Epithelial cell of prostate (primary cell): ENCODE data around the gene ETV6.
A peak's percentile ranks its signal among the peaks of the same experiment; 100 is the strongest.

Source experiments
- DNase-seq: peaks from one replicate; pipeline ENCODE4 v3.0.0-alpha.2; 2011; ENCODE audit warnings: low read depth, low spot score
- H3K27ac ChIP-seq: fragments of 450-650 bp; 2 replicates; pipeline ENCODE4 v1.5.1; 2017; ENCODE audit warnings: mild to moderate bottlenecking

The ETV6 gene

GRCh38 chr12:11641522-11641921, 8.0 kb upstream of the ETV6 start:
- no peak for DNase-seq
- H3K27ac ChIP-seq = no peak overlapping the region

- DNase-seq = no peak
- H3K27ac ChIP-seq = no peak overlapping the region
These were observed 6.7 kb upstream of the ETV6 start for GRCh38 chr12:11642785-11643184.

- DNase-seq = no peak
- no peak overlapping the region for H3K27ac ChIP-seq
These were observed 4.1 kb upstream of the ETV6 start for GRCh38 chr12:11645391-11645790.

- DNase-seq = peak; percentile 48
- peak overlapping the region; percentile 99 for H3K27ac ChIP-seq
These were observed 711 bp upstream of the ETV6 start for GRCh38 chr12:11648514-11649412.

- no peak for DNase-seq
- H3K27ac ChIP-seq = peak overlapping the region; percentile 99
These were observed 1.1 kb downstream of the ETV6 start for GRCh38 chr12:11650286-11651281.

- H3K27ac ChIP-seq = peak overlapping the region; percentile 99
- no peak for DNase-seq
These were observed 1.9 kb downstream of the ETV6 start for GRCh38 chr12:11651381-11651780.

- no peak for DNase-seq
- peak overlapping the region; percentile 5 for H3K27ac ChIP-seq
These were observed 2.3 kb downstream of the ETV6 start for GRCh38 chr12:11651785-11652184.

- peak overlapping the region; percentile 5 for H3K27ac ChIP-seq
- DNase-seq = no peak
These were observed 3.0 kb downstream of the ETV6 start for GRCh38 chr12:11652351-11653040.

GRCh38 chr12:11653215-11653753, 3.8 kb downstream of the ETV6 start:
- no peak for DNase-seq

GRCh38 chr12:11654338-11654737, 4.9 kb downstream of the ETV6 start:
- H3K27ac ChIP-seq = no peak overlapping the region

More at GRCh38 chr12:11653215-11653753, 3.8 kb downstream of the ETV6 start:
- peak overlapping the region; percentile 5 for H3K27ac ChIP-seq

GRCh38 chr12:11654802-11655201, 5.3 kb downstream of the ETV6 start:
- H3K27ac ChIP-seq = no peak overlapping the region
- DNase-seq = no peak

More at GRCh38 chr12:11654338-11654737, 4.9 kb downstream of the ETV6 start:
- DNase-seq = no peak

- no peak for DNase-seq
- H3K27ac ChIP-seq = peak overlapping the region; percentile 42
These were observed 6.4 kb downstream of the ETV6 start for GRCh38 chr12:11655842-11656241.

GRCh38 chr12:11656550-11656949, 7.1 kb downstream of the ETV6 start:
- DNase-seq = no peak
- peak overlapping the region; percentile 42 for H3K27ac ChIP-seq

GRCh38 chr12:11657511-11657910, 8.0 kb downstream of the ETV6 start:
- no peak for DNase-seq
- peak overlapping the region; percentile 26 for H3K27ac ChIP-seq

GRCh38 chr12:11658791-11659190, 9.3 kb downstream of the ETV6 start:
- DNase-seq = no peak
- H3K27ac ChIP-seq = peak overlapping the region; percentile 26

GRCh38 chr12:11660624-11661023, 11.2 kb downstream of the ETV6 start:
- DNase-seq = no peak
- no peak overlapping the region for H3K27ac ChIP-seq

- DNase-seq = no peak
- H3K27ac ChIP-seq = no peak overlapping the region
These were observed 12.1 kb downstream of the ETV6 start for GRCh38 chr12:11661491-11662089.

- H3K27ac ChIP-seq = no peak overlapping the region
- DNase-seq = no peak
These were observed 12.9 kb downstream of the ETV6 start for GRCh38 chr12:11662369-11662768.

GRCh38 chr12:11663130-11663529, 13.7 kb downstream of the ETV6 start:
- no peak overlapping the region for H3K27ac ChIP-seq
- DNase-seq = no peak
